ENCODE measurements around the gene SKOR2.

SKOR2 gene, protein sequence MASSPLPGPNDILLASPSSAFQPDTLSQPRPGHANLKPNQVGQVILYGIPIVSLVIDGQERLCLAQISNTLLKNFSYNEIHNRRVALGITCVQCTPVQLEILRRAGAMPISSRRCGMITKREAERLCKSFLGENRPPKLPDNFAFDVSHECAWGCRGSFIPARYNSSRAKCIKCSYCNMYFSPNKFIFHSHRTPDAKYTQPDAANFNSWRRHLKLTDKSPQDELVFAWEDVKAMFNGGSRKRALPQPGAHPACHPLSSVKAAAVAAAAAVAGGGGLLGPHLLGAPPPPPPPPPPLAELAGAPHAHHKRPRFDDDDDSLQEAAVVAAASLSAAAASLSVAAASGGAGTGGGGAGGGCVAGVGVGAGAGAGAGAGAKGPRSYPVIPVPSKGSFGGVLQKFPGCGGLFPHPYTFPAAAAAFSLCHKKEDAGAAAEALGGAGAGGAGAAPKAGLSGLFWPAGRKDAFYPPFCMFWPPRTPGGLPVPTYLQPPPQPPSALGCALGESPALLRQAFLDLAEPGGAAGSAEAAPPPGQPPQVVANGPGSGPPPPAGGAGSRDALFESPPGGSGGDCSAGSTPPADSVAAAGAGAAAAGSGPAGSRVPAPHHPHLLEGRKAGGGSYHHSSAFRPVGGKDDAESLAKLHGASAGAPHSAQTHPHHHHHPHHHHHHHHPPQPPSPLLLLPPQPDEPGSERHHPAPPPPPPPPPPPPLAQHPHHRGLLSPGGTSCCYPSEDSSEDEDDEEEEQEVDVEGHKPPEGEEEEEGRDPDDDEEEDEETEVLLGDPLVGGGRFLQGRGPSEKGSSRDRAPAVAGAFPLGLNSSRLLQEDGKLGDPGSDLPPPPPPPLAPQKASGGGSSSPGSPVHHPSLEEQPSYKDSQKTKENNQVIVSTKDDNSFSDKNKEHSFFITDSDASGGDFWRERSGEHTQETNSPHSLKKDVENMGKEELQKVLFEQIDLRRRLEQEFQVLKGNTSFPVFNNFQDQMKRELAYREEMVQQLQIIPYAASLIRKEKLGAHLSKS

DNA sequence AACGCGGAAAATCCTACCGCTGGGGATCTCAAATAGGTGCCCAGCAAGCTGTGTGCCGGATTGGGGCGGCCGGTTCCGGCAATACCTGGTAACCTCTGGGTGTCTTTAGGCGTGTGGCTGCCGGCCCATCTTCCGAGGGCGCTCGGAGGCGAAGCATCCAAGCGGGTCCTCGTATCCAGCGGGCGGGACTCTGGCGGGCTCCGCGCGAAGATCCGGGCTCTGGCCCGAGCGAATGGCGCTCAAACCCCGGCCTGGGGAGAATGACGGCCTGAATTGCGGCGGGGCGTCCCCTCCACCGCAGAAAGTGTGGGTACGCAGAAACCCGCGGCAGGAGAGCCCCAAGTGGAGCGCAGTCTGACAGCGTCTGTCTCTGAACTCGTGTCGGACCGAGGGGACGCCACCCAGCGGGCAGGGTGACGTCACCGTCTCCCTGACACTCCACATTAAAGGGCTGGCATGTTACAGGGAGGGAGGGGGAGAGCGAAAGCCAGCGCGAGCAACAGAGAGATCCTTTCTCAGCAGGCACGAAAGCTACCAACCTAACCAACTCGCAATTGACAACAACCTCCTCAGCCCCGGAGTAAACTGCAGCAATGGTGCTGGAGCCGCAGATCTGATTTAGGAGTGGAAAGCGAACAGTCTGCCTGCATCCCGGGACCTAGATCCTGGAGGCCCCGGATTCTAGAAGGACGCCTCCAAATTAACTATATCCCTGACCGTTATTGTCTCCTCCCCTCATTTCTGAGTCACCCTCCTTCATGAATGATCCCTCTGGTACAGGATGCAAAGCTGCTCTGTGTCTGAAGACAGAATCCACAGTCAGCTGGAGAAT, at the start of gene SKOR2:
SKOR2 (minus strand) TSS at position 372 of the 832 bp plus-strand sequence. CDS start 2,477 bp downstream, outside the sequence.
- DNase-seq (ENCODE audit: low read depth) = no peak

DNA sequence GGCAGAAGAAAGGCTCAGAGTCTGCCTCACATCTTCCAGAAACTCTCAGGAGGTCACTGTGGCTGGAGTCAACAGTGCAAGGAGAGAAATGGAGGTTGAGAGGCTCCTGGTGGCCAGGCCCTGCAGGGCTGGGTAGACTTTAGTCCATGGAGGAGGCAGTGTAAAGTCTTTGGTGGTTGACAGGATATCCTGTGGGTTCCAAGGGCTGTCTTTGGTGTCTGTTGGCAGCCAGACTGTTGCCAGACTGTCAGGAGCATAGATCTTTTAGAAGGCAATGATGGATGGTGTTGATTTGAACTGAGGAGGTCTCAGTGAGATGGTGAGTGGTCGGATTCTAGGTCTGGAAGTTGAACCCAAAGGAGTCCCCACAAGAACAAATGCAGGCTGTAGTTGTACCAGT, 45.0 kb upstream of the SKOR2 start:
- DNase-seq (ENCODE audit: low read depth) = no peak

DNA sequence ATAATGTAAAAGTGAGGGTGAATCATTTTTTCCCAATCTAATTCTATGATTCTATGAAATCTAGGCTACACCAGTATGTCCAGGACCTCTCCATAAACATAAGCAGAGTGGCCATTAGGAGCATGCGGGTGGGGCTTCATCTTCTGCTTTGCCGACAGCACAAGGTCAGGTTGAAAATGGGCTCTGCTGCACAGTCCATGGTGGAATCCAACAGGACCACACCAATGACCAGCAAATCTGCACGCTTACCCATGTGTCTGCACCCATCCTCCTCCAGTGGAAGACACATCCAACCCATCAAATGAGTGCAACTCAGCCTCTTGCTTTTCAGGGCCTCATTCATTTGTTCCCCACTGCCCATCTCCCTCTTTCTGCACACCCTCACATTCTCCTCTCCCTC, 43.3 kb upstream of the SKOR2 start:
- no peak for DNase-seq (ENCODE audit: low read depth)

DNA sequence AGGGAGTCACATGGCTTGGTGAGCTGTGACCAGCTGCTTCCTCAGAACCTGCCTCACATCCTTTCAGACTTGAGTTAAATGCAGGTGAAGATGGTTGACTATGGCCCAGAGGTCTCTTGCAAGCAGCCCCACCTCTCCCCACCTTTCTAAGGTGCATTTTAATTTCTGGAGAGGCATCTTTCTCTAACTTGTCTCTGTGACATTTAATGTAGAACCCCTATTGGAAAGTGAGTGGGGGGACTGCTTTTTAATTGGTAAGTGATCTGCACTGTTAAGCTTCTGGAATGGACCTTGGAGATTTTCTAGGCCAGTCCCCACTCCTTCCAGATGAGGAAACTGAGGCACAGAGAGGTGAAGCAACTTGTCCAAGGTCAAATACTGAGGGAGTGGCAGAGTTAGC, 37.3 kb upstream of the SKOR2 start:
- no peak for DNase-seq (ENCODE audit: low read depth)

DNA sequence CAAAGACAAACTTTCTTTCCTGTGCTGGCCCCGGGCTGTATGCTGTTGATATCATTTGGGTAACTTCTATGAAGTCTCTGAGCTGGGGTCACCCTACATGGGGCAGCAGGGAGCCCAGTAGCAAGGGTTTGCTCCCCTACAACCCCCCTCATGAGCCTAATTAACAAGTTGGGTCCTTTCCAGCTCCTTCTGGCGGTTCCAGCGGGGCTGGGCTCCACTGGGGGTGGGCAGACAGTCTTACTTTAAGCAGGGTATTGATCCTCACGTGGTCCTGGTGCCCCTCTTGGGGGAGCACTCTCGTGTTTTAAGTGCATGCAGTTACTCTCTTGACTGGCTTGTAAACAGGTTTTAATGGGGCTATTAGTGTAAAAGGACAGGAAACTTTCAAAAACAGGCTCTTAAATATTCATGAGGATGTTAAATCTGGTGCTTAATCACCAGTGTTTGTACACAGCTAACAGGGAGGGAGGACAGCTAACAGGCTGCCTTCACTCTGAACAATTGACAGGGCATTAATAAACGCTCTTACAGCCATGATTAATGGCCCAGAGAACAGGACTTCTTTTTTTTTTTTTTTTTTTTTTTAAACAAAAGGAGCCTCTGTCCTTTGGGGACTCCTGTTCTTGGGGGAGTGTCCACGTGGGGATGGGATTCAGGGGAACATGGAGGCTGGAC, 36.6 kb upstream of the SKOR2 start:
- DNase-seq (ENCODE audit: low read depth) = no peak

DNA sequence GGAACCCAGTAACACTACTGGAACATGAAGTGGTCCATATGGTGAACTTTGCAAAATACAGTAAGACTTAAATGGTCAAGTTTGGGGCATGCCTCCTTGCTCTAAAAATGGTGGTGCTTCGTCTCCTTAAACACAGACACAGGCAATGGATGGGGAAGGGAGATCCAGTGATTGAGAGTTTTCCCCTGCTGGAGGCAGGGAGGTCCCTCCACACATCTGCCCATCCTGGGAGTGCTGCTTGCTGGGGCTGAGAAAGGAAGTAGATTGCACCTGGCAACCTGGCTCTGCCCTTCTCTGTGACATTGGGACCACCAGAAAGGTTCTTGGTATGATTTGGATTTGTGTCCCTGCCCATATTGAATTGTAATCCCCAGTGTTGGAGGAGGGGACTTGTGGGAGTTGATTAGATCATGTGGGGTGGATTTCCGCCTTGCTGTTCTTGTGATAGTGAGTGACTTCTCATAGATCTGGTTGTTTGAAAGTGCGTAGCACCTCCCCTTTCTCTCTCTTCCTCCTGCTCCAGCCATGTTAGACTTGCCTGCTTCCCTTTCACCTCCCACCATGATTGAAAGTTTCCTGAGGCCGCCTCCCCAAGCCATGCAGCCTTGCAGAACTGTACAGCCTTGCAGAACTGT, 35.4 kb upstream of the SKOR2 start:
- DNase-seq (ENCODE audit: low read depth) = no peak

DNA sequence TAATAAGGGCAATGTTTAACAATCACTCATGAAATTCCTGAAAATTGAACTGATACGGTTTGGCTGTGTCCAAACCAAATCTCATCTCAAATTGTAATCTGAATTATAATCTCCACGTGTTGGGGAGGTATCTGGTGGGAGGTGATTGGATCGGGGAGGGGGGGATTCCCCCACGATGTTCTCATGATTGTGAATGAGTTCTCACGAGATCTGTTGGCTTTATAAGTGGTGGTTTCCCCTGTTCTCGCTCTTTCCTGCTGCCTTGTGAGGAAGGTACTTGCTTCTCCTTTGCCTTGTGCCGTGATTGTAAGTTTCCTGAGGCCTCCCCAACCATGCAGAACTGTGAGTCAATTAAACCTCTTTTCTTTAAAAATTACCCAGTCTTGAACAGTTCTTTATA, 34.0 kb upstream of the SKOR2 start:
- no peak for DNase-seq (ENCODE audit: low read depth)

DNA sequence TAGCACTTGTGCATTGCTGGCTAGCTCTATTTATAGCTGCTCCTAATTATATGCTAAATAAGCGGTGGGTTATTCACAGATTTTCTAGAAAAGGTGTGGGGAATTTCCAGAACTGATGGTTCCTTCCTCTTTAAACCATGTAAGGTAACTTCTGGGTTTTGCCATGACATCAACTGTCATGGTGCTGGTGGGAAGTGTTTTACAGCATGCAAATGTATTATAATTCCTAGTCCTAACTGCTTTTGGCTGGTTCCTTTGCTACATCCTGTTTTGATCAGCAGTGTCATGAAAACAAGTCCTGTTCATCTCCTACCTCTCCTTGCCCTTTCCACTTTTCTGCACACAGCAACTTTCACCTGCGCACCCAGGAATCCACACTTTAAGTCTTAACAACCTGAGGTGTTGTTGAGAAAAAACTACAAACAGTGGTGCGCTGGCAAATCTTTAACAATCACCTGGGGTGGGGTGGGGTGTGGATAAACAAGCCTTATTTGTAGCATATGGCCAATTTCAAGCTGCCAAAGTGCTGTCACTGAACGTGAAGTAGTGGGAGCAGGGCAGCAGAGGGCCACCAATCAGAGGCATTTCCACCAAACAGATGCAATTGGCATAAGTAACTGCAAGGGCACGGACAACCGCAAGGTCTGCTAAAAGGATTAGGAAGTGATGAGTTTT, 33.4 kb upstream of the SKOR2 start:
- DNase-seq (ENCODE audit: low read depth) = no peak

DNA sequence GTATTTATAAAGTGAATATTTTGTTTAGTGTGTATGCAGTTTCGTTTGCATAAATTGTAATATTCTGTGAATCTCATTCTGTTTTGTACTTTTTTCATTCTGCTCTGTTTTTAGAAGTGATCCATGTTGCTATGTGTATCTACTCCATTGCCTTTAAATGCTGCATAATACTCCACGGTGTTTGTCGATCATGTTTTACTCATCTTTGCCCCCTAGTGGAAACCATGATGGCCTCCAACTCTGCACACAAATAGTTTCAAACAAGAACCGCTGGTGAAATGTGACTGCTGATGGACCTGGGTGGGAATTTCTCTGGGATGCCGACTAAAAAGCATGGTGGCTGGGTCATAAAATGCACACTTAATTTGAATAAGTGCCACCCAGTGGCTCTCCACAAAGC, 32.0 kb upstream of the SKOR2 start:
- DNase-seq (ENCODE audit: low read depth) = no peak

DNA sequence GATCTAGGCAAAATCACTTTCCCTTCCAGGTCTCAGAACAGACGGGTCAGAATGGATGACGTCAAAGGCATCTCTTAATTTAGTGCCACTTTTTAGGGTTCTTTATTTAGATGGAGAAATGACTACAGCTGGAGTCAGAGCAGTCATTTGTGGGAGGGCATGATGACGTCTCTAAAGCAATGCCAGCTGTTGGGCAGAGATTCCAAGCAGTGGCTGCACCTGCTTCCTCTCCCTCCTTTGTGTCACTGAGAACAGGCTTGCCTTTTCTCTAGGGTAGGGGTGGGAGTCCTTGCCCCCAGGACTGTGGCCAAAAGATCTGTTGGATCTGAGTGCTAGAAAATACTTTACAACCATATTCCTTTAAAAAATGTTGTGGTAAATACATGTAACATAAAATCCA, 28.7 kb upstream of the SKOR2 start:
- no peak for DNase-seq (ENCODE audit: low read depth)

DNA sequence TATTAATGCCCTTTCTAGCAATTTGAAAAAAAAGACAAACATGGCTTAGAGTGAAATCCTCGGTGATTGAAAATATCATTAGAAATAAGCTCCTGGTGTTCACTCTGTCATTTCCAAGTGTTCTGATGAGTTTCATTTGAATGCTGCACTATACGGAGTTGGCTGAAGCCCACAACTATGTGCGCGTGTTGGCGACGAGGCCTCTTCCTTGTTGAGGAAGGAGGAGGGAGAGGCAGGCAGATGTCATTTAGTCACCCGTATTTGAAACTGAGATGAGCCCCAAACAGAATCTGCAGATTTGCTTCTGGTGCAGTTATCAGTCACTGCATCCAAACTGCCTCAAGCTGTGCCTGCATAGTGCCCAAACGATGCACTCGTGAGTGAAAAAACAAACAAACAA, 23.5 kb upstream of the SKOR2 start:
- DNase-seq (ENCODE audit: low read depth) = no peak

DNA sequence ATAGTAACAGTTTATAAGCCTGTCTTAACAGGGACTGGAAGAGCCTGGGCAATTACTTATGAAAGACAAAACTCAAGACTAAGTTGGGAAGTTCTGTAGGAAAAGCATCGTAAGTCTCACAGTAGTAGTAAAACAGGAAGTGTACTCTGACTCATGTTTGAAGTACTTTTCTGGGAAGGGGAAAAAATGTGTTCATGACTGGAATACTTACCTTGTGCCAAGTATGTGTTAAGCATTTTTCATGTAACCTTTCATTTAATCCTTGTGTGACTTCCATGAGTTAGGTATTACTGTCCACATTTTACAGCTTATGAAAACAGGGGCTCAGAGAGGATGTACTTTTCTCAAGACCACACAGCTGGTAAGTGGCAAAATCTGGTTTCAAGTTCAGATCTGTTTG, 13.7 kb upstream of the SKOR2 start:
- no peak for DNase-seq (ENCODE audit: low read depth)

DNA sequence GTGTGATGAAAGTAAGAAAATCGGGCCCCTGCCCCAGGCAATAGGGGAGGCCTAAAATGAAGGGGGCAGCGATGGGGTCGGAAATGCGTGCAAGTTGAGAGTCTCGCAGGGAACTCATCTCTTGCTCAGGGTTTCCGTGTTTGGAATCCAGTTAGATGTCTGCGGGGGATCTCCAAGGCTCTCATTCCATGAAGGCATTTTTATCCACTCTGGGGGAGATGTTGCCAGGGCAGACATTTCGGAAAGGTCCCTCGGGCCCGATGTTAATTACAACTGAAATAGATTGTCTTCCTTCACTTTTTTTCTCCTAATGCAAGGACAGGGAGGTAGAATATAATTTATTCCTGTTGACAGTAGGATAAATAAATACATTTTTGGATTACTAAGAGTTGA, 12.8 kb upstream of the SKOR2 start:
- DNase-seq (ENCODE audit: low read depth) = no peak

DNA sequence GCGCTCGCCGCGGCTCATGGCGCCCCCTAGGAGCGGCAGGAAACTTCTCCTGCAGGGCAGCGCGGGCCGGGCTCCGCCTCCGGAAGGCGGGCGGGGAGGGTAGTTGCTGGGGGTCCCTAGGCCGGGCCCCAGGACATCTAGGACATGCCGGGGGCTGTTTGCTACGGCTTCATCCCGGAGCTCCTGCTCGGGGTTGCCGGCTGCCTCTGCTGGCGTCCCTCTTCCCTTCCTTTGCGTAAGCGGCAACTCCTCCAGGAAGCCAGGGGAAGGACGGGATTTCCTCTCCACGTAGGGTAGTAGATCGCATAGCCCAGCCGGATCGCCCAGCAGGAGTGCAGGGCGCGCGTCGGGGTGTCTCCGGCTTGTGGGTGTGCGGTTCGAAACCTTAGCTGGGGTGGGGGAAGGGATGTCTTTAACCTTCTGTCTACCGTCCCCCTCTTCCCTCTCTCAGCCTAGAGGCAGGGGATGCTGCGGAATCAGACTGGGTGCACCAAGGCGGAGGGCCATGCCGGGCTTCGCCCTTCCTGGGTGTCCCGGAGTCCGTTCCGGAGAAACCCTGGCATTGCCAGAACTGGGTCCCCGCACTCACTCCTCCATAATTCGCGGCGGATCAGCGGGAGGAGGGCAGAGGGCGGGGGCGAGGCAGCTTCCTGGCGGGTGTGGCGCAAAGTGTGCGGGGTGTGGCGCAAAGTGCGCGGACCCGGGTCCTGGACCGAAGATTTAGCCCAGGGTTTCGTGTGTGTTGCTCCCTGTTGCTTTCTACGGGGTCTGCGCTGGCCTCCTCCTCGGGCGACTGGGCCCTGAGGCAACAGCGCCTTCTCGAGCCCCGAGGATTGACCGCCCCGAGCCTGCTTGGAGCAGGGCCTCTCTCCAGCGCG, 12.2 kb upstream of the SKOR2 start:
- DNase-seq (ENCODE audit: low read depth) = no peak

DNA sequence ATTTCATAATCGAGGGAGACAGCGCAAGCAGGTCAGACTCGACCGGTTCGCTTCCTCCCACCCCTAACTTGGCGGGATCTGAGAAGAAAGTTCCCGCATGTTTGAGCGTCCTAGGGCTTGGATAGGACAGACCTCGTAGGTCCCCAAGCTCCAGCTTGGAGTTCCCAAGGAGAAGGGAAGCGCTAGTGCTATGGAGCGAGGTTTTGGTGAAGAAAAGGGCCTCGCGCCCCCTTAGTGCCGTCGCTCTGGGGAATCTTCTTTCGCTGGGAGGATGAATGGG, 11.6 kb upstream of the SKOR2 start:
- DNase-seq (ENCODE audit: low read depth) = no peak

DNA sequence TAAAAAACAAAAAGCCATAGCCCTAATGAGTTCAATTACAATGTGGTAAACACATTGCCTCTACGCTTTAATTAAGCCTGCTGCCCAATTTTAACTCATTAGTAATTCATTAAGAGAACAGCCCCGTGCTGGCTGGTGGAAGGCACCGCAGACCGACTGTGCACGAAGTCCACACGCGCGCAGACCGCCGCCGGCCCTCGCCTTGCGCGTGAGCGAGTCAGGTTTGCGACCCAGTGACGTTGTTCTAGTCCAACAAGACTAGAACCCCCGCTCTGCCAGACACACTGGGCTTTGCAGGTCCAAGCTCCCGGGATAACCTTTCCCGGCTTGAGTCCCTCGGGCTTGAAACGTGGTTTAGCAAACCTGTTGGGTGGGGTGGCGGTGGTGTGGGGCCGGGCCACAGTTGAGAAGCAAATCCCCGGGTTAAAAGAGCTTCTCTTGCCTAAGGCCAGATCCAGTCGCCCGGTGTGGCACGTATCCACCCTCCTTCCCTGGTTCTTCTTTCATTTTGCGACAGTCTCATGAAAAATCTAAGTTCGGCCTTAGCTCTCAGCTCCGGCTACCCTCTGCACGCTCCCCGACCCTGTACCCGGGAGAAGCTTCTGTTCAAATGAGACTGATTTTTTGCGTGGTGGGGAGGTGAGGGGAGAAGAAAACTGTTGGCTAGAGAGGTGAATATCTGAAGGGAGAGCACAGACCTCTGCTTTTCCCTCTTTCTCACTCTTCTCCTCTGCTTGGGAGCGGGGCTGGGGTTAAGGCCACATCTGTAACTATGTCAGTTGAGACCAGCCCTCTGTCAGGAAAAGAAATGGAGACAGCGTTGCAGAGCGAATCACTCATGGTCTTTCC, 11.1 kb upstream of the SKOR2 start:
- no peak for DNase-seq (ENCODE audit: low read depth)

DNA sequence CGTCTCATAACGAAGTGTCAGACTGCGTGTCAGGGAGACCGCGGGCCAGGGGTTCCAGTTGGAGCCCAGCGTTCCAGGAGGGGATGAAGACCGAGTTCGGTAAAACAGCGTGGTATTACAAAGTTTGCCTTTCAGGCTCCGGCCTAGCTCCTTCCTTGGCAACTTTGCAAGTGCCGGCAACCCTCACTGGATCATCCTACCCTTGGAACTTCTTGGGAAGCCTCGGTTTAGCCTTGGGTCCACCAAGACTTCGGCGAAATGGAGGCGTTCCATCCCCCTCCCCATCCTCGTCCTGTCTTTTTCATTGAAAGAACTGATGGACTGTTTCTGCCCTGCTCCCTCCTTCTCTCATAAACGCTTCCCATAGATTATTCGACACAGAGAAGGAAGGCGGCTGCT, 10.4 kb upstream of the SKOR2 start:
- DNase-seq (ENCODE audit: low read depth) = no peak

DNA sequence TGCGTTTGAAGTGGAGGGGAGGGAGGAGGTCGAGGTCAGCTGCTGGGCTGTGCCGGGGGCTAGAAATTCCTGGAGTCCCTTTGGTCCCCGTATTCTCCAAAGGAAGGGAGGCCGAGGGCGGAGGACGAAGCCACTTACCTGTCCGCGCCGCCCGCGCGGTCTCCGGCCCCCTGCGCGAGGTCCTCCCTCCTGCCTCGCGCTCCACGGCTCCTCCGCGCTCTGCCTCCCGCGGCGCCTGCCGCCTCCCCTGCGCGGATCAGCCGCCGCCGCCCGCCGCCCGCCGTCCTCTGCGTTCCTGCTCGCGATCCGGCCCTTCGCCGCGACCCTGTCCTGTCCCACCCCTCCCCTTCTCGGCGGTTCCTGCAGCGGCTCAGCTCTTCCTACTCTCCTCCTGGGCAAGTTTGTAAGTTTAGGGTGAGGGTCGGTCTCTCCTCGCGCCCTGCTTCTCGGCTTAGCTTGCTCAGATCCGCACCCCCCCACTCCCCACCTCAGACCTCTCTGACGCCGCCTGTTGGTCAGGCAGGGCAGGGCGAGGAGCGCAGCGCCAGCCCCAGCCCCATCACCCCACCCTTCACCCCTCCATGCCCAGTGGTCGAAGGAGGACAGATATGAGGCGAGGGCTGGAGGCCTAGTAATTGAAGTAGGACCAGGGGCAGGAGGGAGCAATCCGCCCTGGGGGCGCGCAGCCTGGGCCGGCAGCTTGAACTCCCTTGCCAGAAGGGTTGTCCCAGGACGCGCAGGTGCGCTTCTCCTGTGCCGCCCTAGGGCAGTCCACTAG, 9.7 kb upstream of the SKOR2 start:
- no peak for DNase-seq (ENCODE audit: low read depth)
